Measurements from ENCODE around the gene RNF7. TPM values are rescaled to one million over a fixed set of nuclear protein-coding genes. Genes with fewer than 3 reads are reported as not detected.
A peak's percentile ranks its signal among the peaks of the same experiment; 100 is the strongest.
"Not testable (repeated sequence)": the region's sequence is repeated elsewhere in the genome, so short reads cannot be mapped to it uniquely, and the experiment has no call there.

Gene RNF7
- total RNA-seq, 1 experiment from 2014 or later = 89.8 TPM

DNA sequence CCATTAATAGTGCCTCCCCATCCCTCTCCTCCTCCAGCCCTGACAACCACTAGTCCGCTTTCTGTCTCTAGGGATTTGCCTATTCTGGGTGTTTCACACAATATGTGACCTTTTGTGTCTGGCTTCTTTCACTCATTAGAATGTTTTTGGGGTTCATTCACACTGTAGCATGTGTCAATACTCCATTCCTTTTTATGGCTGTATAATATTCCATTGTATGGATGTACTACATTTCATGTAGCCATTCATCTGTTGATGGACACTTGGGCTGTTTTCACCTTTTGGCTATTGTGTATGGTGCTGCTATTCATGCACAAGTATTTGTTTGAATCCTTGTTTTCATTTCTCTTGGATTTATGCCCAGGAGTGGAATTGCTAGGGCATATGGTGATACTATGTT is 41.6 kb downstream of the RNF7 start:
- no peak for DNase-seq (ENCODE audit: low read depth)

DNA sequence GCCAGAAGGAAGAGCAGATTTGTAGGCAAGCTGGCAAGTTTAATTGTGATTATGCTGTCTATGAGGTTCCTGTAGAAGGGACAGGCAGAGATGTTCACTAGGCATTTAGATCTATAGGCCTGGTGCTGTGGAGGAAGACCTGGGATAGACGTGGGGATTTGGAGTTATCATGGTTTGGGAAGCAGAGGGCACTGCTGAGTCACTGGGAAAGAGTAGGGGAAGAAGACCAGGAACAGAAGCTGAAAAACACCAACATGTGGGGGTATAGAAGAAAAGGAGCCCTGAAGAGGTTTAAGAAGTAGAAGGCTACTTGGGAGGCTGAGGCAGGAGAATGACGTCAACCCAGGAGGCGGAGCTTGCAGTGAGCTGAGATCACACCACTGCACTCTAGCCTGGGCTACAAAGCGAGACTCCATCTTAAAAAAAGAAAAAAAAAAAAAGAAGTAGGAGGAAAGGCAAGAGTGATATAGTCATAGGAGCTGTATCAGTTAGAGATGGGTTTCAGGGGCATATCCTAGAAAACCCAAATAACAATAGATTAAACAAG is 44.4 kb downstream of the RNF7 start:
- peak; percentile 64 for DNase-seq (ENCODE audit: low read depth)

GRCh38 chr3:141783632-141784031 is 45.5 kb downstream of the RNF7 start:
- DNase-seq (ENCODE audit: low read depth) = no peak

GRCh38 chr3:141784096-141784495 is 46.0 kb downstream of the RNF7 start:
- DNase-seq (ENCODE audit: low read depth) = no peak

GRCh38 chr3:141784531-141784930 is 46.4 kb downstream of the RNF7 start:
- no peak for DNase-seq (ENCODE audit: low read depth)

- DNase-seq (ENCODE audit: low read depth) = no peak
Observed at GRCh38 chr3:141788149-141788548, 50.1 kb downstream of the RNF7 start.

- not testable (repeated sequence) for DNase-seq (ENCODE audit: low read depth)
Observed at GRCh38 chr3:141788750-141789149, 50.7 kb downstream of the RNF7 start.

DNA sequence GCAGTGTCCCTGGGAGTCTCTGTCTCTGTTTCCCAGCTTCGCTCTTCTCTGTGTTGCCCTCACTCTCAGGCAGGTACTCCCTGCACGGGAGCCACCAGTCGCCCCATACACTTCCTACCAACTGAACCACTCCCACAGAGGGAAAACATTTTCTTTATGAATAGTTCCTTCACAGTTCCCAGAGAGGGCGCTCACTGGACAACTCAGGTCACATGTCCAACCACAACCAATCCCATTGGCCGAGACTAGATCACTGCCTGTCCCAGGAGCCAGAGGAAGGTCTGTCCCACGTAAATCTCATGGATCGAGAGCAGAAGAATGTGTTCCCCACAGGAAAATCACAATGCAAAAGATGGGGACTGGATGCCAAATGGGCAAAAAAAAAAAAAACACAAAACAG is 51.2 kb downstream of the RNF7 start:
- peak; percentile 40 for DNase-seq (ENCODE audit: low read depth)

GRCh38 chr3:141790171-141790570 is 52.1 kb downstream of the RNF7 start:
- DNase-seq (ENCODE audit: low read depth) = no peak

GRCh38 chr3:141792495-141792894 is 54.4 kb downstream of the RNF7 start:
- no peak for DNase-seq (ENCODE audit: low read depth)

DNA sequence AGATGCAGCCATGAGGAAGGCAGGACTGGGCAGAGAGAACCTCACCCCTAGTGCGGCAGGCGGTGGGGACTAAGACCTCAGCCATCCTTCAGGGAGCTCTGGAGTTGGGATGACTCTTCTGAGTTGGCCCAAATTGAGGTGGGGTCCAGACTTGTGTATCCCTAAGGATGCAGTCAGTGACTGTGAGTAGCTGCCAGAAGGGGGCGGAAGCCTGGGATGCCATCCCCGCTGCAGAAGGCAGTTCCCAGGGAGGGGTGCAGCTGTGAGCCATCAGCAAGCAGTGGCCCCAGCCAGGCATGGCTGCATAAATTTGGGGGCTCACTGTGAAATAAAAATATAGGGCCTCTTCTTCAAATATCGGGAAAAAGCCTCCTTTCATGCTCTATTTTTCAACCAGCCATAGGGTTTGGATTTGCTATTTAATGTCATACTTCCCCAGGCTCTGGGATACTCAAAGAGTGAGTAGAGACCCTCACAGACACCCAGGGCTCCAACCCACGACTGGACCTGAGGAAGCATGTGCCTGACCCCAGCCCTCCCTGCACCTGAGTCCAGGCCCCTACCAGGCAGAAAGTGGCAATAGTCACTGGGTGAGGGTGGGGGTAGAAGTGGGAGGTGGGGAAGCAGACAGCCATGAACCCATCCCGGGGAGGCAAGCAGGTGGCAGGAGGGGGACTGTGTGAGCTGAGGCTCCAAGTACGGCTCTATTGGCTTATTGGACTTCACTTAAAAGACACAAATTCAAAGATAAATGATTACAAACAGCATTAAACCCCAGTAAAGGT is 55.6 kb downstream of the RNF7 start:
- no peak for DNase-seq (ENCODE audit: low read depth)

GRCh38 chr3:141795276-141795675 is 57.2 kb downstream of the RNF7 start:
- DNase-seq (ENCODE audit: low read depth) = no peak

GRCh38 chr3:141795741-141796080 is 57.6 kb downstream of the RNF7 start:
- DNase-seq (ENCODE audit: low read depth) = no peak

- no peak for DNase-seq (ENCODE audit: low read depth)
Observed at GRCh38 chr3:141796081-141796888, 58.2 kb downstream of the RNF7 start.

Small RNA genes lying within 50 kb of the gene (small RNA-seq; reads per million reads assigned to genes)
- not detected for gene AC112771.1

Other genes with a start within 250 kb of the RNF7 start
- gene GRK7, start 25.1 kb downstream of the RNF7 start, total RNA-seq (2014; rRNA removed; shearing (Covaris generic)) = not detected in 2 replicates
- 75.3 and 119 TPM in 2 replicates for gene ATP1B3, start 138.3 kb downstream of the RNF7 start, total RNA-seq (2014; rRNA removed; shearing (Covaris generic))

All from HT1080 (cell line).